SIG-M5 (cell line): ENCODE data around the gene ANKRD6.

Experiments used
- DNase-seq: peaks from one replicate; lab custom pipeline; 2025; lab: John Stamatoyannopoulos, UW

The ANKRD6 gene

GRCh38 chr6:89413006-89413400 is 19.9 kb upstream of the ANKRD6 start:
- DNase-seq = no peak

DNA sequence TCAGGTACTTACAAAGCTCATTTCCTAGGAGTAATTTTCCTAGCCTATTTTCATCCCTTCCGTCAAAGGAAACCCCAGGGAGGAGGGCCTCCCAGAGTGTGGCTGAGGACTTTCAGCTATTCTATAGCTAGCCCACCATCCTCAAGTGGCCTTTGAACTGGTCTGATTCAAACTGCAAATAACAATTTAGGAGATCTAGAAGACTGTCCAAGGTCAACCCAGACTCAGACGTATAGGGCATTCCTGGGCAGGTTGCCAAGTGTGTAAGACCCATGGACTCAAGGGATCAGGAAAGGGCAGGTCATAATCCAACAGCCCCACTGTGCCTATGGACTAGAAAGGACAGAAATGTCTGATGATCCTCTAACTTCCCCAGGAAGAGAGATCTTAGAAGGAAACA is 18.7 kb upstream of the ANKRD6 start:
- no peak for DNase-seq

- DNase-seq = no peak
Measured at GRCh38 chr6:89415185-89415584, 17.8 kb upstream of the ANKRD6 start.

- no peak for DNase-seq
Measured at GRCh38 chr6:89416796-89417195, 16.2 kb upstream of the ANKRD6 start.

DNA sequence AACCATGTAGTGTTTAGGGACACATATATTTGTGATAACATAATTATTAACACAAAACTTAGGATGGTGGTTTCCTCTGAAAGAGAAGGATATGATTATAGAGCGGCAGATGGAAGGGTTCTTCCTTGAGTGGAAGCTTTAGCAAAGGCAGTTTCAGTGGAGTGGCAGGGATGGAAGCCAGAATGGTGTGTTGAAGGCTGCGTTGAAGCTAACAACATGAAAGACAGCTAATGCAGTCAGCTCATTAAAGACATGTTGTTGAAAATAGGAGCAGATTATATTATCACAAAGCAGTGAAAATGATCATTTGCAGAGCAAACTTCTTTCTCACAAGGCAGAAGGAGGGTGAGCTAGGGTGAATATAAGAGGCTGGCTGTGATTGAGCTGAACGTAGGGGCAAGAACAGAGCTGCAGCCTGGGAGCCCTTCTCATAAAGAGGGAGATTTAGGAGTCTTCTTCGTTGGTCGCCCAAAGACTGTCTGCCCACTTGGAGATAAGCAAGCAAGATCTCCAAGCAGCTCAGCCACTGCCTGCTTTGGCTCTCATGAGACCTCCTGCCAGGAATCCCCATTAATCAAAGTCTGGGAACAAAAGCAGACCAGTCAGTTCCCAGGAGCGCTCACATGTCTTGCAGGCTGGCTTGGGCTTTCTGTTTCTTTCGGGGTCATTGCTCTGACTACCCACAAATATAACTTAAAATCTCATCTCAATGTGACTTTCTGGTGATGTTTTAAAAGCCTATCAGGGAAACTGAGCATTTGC is 2.6 kb upstream of the ANKRD6 start:
- DNase-seq = no peak

GRCh38 chr6:89433252-89434149 is 549 bp downstream of the ANKRD6 start:
- no peak for DNase-seq

DNA sequence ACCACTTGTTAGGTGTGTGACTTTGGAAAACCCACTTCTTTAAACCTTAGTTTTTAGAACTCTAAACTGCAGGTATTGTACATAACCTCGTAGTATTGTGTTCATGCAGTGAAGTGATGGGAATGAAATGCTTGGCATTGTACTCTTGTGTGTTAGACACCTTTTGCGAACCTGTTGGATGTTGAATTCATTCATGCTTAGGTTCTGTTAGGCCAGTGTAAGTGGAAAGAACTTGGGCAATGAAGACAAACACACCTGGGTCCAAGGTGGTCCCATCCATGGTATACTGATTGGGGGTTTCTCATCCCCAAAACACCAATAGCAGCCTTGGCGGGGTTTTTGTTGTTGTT is 1.2 kb downstream of the ANKRD6 start:
- DNase-seq = no peak

- DNase-seq = no peak
Measured at GRCh38 chr6:89434954-89435353, 2.0 kb downstream of the ANKRD6 start.

DNA sequence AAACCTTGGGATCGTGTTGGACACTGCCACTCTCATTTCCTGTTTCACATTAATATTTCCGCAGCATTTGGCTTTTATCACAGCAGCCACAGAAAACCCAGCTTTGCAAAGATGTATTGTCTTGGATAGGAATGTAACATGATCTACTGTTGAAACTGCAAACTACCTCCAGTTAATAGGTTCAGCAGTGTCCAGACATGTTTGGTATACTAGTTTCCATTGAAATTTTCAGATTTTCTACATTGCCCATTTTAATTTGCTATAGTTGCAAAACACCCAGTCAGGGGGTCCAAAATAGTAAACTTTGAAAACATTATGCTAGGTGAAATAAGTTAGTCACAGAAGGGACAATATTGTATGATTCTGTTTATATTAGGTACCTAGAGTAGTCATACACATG is 3.3 kb downstream of the ANKRD6 start:
- DNase-seq = no peak

DNA sequence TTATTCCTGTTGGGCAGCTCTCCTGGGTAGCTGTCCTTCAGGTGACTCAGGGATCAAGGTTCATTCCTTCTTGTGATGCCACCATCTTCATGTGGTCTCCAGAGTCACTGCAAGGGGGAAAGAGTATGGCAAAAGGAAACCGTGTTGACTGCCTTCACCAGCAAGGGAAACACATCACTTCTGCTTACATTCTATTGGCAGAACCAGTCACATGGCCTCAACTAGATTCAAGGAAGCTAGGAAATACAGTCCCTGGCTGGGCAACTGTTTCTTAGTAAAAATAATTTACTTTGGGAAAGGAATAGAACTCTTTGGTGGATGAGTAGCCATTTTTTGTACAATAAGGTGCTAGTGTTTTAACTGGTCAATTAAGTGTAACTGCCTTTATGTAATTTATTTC is 5.3 kb downstream of the ANKRD6 start:
- DNase-seq = no peak

- no peak for DNase-seq
Measured at GRCh38 chr6:89439014-89439413, 6.1 kb downstream of the ANKRD6 start.

DNA sequence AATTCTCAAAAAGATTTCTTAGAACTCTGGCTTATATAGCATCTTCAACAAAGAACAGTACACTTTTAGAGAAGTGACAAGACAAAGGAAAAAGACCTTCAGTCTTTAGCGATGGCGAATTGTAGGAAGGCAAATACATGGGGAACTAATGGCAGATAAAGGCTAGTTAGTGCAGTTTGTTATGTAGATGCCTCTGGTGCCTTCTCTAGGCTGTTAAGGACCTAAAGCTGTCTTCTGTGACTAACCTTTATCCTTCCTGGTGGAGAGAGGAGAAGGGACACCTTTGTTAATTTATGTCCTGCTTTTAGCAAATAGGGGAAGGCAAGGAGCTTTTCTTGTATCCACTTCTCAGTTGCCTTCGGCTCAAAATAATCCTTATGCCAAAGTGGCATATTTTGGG is 7.2 kb downstream of the ANKRD6 start:
- no peak for DNase-seq

GRCh38 chr6:89443658-89444057 is 10.7 kb downstream of the ANKRD6 start:
- DNase-seq = no peak

- DNase-seq = no peak
Measured at GRCh38 chr6:89449193-89449592, 16.2 kb downstream of the ANKRD6 start.

DNA sequence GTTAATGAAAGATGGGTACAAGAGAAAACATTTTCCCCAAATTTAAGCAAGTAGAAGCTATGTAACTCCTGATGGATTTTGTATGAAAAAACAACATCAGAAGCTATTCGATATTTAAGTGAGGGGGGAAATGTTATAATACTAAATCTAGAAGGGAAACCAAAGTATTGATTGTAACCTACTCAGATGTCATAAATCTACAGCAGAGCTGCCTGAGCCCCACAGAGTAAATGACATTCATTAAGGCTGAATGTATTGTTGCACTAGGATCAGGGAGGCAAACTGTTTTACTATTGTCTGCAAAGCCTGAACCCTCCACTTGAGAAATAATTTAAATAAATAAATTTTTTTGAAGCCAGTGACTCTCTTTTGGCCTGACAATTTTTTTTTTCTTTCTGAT is 19.3 kb downstream of the ANKRD6 start:
- no peak for DNase-seq

- no peak for DNase-seq
Measured at GRCh38 chr6:89454300-89454699, 21.3 kb downstream of the ANKRD6 start.

DNA sequence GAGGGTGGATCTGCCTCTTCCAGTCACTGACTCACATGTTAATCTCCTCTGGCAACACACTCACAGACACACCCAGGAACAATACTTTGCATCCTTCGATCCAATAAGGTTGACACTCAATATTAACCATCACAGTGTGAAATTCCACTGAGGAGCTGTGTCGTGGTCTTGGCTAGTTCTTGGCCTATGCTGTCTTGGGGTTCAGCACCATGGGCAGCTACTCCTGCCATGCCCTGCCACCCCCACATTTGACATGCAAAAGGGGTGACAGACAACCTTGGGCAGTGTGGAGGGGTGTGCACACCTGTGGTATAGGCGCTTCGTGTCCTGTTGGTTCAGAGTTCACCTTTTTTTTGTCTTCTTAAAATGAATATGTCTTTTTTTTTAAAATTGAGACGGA is 25.8 kb downstream of the ANKRD6 start:
- no peak for DNase-seq

GRCh38 chr6:89459501-89459900 is 26.5 kb downstream of the ANKRD6 start:
- DNase-seq = no peak

DNA sequence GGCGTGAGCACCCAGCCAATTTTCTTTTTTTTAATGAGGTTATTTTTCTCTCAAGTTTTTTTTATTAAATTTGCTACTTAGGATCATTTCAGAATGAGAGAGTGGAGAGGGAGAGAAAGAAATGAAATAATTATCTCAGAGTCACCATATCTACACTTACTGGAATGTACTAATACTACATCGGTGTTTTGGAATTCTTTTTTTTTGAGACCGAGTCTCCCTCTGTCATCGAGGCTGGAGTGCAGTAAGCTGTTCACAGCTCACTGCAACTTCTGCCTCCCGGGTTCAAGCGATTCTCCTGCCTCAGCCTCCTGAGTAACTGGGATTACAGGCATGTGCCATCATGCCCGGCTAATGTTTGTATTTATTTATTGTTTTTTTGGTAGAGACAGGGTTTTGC is 27.8 kb downstream of the ANKRD6 start:
- DNase-seq = no peak

DNA sequence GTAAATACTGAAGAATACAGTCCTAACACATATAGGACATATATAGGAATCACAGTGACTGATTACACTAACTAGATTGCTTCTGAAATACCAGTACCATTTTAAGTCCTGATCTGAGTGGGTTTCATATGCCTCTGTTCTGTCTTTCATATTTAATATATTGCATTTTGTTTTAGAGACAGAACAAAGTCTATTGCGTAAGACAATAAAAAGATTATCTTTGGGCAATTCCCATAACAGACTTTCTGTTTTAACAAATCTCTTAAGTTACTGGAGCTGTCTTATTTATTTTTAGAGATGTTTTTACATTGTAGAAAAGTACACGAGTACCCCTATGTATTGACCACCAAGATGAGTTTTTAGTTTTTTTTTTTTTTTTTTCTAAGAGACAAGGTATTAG is 29.6 kb downstream of the ANKRD6 start:
- no peak for DNase-seq

DNA sequence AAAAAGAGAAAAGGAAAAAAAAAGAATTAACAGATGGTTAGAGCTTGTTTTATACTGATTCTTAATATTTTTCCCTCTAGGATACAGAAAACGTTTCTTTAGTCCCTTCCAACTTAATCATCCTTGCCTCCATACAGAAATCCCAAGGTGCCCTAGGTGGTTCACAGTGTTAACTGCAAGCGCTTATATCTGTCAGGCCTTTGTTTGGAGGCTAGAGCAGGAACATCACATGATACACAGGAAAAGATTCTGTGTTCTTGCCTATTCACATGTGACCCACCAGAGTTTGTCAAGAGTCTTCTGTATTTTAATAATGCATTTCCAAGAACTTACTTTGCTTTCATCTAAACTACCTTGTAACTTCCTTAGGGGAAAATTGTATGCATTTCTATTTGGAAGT is 31.3 kb downstream of the ANKRD6 start:
- no peak for DNase-seq

- no peak for DNase-seq
Measured at GRCh38 chr6:89467437-89467836, 34.5 kb downstream of the ANKRD6 start.

- no peak for DNase-seq
Measured at GRCh38 chr6:89468998-89469397, 36.0 kb downstream of the ANKRD6 start.
